GF-D8 (cell line): Measurements from ENCODE around the gene HLCS.
"Not testable (repeated sequence)": the region's sequence is repeated elsewhere in the genome, so short reads cannot be mapped to it uniquely, and the experiment has no call there.

ENCODE experiments used
- DNase-seq: peaks from one replicate; lab custom pipeline; 2025; lab: John Stamatoyannopoulos, UW

The HLCS gene

DNA sequence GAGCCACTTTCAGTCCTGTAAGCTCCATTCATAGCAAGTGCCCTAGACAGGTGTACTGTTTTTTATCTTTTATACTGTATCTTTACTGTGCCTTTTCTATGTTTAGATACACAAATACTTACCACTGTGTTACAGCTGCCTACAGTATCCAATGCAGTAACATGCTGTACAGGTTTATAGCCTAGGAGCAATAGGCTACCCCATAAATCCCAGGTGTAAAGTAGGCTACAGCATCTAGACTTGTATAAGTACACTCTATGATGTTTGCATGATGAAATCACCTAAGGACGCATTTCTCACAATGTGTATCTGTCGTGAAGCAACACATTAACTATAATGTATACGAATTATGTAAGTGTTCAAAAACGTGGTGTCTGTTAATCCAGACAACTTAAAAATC is 10.7 kb downstream of the HLCS start:
- DNase-seq = no peak

DNA sequence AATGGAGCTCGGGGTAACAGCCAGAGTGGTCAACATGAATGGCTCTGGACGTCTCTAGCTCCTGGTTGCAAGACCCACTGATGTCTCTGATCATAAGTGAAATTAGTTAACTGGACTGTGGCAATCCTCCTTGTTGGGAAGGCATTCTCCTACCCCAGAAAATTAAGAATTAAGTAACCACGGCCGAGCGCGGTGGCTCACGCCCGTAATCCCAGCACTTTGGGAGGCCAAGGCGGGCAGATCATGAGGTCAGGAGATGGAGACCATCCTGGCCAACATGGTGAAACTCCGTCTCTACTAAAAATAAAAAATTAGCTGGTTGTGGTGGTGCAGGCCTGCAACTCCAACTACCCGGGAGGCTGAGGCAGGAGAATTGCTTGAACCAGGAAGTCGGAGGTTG is 14.1 kb downstream of the HLCS start:
- not testable (repeated sequence) for DNase-seq

DNA sequence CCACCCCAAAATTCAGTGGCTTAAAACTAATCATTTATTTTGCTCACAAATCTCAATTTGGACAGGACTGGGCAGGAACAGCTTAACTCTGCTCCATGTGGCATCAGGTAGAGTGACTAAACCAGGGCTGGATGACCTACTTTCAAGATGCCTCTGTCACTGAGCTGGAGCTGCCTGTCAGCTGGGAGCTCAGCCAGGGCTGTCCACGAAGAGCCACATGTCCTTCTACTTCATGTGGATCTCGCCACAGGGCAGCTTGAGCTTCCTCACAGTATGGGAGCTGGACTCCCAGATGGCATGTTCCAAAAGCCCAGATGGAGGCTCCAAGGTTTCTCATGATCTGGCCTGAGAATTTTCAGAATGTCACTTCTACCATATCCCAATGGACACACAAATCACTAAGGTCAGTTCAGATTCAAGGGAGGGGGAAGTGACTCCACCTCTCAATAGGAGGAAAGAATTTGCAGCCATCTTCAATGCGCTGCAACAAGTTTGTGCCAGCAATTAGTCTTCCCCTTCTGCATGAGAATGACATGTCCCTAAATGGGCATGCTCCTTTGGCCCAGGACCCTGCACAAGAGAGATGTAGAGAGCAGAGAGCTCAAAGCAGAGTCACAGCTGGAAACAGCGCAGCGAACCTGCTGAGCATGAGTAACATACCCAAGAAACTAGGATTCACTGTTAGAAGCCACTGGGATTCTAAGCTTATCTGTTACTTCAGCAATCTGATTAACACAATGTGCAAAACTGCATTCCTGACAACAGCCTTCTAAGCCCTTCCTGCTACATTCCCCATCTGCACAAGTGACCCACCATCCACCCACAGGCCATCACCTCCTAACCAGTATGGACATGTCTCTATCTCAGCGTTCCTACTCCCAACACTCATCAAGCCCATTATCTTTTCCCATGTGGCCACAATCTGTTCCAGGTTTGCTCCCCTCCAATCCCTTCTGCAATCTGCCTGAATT is 17.0 kb downstream of the HLCS start:
- DNase-seq = no peak

DNA sequence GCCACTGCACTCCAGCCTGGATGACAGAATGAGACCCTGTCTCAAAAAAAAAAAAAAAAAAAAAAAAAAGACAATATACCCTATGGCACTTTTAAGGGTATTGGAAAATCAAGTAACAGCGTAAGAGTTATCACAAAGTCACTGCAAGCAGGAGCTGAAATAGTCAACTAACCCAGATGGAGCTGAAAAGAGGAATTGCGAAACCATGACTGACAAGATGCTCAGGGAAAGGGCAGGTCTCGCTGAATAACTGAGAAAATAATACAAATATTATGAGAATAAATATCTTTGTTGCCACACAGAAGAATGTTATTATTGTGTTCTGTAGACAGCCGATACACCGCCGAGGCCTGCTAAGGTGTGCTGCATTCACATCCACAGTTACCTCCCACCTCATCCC is 17.8 kb downstream of the HLCS start:
- no peak for DNase-seq

DNA sequence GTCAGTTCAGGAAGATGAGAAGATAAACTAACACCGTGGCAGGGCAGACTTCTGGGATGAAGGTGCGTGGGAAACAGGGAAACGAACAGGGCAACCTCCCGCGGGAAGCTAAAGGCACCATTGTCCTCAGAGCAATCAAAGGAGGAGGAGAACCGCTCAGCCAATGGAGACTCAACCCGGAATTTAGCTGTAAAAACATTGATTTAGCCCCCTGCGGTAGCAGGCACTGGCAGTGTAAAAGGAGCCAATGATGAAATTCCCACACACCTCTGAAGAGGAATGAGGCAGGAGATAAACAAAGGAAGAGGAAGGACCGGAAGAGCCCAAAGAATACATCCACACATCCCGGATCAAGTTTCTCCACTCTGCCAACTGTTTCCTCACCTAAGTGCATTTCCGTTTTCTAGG is 19.5 kb downstream of the HLCS start:
- no peak for DNase-seq

DNA sequence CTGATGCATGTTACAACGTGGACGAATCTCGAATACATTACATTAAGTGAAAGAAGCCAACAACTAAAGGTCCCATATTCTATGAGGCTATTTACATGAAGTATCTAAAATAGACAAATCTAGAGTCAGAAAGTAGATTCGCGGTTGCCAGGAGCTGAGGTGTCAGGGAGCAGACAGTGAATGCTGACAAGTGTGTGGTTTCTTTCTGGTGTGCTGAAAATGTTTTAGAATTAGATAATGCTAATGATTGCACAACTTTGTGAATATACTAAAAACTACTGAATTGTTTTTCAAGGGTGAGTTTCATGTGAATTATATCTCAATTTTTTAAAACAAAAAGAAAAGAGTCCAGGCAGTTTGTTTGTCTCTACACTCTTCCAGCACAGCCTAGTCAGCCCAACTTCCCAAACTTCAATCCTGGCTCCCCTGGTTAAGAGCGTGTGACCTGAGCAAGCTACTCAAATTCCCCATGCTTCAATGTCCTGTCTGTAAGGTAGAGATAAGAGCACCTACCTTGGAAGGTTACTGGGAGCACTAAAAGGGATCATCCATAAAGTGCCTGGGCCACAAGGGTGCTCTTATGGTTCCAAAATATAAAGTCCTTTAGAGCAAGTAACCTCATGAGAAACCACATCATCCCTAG is 20.9 kb downstream of the HLCS start:
- no peak for DNase-seq

DNA sequence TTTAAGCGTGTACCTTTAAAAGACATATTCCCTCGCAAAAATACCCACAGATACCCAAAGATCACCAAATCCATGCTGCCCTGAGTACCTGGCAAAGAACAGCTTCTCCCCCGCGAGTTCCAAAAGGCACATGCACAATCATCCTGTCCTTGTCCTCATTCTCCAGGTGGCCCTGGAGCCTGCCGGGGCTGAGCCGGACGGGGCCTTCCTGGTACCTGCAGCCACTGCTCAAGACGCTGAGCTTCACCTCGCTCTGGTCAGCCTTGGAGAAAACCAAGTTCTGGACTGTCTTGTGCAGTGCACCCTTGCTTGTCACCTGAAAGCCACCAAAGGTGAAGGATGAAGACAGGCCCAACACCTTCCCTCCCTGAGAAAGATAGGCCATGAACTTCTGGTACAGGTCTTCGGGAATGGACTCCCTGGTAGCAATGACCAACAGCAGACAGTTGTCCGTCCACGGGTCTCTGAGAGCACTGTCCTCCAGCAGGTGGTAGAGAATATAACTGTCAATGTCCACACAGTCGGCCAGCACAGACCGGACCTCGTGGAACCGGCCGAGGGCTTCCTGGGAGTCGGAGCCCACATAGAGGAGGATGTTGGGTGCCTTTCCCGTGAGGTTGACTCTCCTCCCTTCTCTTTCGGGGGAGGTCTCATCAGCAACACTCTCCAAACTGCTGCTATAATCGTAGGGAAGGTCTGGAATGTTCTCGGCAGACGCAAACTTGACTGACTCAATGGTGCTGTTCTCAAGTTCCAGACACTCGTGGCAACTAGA is 29.9 kb downstream of the HLCS start:
- DNase-seq = no peak

DNA sequence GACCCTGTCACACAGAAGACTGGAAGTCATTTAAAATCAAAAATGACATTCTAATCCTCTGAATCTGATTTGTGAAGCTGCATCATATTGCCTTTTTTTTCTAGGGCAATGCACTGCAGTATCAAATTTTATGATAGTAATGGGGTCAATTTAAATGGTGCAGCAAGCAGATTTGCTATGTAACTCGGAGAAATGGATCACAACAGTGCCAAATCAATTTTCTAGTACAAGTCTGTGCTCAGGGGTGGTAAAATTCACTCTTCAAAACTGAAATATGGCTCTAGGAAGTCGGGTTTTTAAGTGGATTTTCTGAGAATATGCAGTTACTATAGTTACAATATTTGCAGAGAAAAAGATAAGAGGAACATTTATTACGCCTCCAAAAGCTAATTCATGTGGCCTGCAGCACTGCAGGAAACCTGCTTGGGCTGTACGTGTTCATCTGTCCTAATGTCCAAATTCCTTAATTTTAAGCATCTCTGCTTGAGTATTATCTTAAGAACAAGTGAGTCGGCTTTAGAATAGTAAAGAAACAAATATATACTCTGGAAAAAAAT is 31.5 kb downstream of the HLCS start:
- no peak for DNase-seq

DNA sequence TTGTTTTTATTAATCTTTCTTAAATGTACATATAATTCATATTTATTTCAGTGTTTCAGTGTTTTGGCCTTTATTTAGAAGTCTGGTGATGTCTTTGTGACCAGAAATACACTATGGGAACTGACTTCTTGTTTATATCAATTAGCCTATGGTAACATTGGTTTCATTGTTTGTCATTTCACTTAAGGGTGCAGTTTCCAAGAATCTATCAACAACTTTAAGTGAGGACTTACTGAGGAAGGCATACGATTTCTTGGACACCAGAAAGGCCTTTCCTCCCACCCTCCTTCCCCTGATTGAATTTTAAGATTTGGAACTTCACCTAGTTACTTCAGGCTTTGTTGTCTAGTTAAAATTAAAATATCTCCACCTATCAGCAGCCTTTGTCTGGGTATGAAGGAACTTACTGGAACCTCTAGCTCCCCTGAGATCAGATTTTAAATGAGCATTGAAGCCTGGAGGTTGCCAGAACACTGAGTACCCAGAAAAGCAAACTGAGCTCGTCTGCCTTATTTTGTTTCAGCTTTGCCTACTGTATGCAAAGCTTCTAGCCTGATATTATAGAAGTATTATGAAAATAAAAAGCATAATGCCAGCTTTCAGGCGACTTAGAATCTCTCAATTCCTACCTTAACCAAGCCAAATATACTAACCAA is 34.2 kb downstream of the HLCS start:
- DNase-seq = no peak

DNA sequence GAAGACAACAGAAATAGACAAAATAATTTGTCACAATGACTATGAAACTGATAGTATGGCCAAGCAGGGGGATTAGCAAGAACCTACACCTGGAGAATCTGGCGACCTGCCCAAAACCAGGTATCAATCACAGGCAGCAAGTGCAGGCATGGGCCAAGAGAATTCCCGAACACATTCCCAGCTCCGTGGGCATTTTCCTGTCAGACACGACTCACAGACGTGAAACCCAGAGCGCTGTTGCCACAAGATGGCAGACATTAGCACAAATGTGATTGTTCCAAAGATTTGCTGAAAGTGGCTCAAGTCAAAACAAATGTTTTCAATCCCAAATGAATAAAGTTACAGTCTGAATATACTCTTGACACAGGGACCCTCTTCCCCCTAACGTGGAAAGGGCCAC is 36.8 kb downstream of the HLCS start:
- DNase-seq = no peak

DNA sequence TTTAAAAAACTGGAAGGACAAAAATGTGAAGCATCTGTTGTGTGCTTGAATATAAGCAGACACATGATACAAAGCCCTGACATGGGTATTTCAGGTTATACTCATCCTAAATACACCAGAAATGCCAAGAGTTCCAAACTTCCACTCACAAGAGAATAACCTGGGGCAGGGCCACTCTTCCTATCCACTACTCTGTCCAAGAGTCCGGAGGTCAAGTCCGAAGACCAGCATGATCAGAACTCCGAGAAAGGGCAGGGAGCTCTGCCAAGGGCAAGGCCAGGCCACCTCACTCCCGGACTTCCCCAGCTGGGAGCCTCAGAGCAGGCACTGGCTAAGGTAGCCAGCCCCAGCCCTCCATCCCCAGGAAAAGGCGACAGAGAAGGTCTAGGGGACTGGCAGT is 37.5 kb downstream of the HLCS start:
- DNase-seq = no peak

DNA sequence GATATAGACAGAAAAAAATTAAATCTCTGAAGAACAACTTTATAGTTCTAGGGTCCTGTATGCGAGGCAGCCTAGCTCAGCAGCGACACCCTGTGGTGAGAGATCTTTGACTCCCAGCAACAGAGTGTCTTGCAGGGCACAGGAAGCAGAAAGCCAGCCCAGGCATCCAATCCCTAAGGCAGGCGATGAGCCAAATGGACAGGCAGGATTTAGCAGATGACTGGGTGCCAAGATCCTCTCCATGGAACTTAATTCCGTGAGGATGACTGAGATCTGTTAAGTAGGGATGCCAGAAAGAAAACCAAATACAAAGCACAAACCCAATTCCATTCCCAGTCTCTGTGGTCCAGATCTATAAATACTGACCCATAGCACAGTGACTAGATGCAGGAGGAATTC is 38.8 kb downstream of the HLCS start:
- DNase-seq = peak; percentile 16

DNA sequence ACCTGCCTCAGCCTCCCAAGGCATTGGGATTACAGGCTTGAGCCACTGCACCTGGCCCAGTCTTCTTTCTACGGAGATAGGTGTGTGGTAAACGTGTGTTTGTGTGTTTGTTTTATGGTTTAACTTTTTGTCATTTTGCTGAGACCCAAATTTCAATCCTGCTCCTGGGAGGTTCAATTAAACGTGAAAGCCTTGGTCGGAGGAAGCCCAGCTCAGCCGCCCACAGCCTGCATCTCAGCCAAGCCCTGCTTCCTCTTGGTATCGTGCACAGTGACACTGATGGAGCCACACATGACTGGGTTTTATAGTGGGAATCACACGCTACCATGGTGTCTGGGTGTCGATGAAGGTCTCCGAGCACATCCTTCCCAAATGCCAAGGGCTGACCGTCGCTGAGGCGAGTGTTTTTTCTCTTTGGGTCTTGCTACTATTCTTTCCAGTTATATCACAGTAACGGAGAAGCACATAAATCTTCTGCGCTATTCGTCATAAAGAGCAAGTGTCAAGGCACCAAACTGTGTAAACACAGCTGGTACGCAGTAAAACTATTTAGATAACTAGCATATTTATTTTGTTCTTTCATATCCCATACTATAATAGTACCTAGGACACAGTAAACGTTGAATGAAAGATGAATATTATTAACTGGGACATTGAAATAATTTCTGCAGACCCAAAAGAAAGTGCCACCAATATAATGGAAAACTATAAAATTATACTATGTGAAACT is 39.3 kb downstream of the HLCS start:
- no peak for DNase-seq

DNA sequence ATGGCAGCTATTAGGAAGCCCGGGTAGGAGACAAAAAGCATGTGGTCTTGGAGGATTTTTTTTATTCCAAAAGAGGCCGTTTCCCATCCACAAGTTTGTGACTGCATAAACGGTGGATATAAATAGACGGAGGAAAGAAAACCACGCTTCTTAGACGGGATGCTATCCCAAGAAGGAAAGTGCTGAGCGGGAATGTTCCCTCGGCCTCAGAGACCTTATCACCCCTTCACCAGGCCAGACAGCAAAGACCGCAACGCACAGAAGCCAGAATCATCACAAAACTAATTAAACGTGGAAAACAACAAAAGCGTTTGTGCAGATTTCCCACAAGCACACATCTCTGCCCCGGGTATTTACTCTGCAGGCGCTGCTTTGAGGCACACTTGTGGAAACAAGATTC is 43.2 kb downstream of the HLCS start:
- no peak for DNase-seq

DNA sequence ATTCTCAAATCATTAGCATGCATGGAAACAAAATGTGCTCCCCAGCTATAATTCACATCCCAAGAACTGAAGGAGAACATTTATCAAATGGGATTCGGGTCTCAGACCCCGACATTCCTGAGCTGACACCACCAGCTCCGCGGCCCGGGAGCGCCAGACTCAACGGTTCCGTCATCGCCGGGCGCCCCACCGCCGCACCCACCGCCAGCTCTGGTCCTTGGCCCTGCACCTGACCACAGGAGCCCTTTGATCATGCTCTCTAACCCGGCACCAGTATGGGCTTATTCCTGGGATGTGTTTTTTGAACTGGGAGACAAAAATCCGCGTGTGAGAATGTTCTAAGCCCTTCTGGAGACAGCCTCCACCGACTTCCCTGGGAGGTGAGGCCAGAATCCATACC is 43.6 kb downstream of the HLCS start:
- DNase-seq = no peak

DNA sequence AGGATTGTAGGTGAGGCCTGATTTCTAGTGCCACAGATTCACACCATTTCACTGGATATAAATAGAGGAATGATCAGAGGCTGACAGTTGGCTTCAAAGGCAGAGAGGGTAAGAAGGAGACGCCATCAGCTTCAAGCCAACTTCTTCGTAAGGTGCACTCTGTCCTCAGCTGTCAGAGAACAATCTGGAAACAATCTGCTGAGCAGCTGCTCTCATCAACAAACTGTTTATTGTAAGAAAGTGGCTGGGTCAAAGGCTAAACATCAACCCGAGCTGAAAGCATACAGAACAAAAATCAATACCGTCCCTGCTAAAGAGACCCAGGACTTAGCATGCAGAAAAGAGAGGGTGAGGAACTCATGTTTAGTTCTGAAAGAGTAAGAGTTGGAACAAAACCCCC is 48.2 kb downstream of the HLCS start:
- no peak for DNase-seq

DNA sequence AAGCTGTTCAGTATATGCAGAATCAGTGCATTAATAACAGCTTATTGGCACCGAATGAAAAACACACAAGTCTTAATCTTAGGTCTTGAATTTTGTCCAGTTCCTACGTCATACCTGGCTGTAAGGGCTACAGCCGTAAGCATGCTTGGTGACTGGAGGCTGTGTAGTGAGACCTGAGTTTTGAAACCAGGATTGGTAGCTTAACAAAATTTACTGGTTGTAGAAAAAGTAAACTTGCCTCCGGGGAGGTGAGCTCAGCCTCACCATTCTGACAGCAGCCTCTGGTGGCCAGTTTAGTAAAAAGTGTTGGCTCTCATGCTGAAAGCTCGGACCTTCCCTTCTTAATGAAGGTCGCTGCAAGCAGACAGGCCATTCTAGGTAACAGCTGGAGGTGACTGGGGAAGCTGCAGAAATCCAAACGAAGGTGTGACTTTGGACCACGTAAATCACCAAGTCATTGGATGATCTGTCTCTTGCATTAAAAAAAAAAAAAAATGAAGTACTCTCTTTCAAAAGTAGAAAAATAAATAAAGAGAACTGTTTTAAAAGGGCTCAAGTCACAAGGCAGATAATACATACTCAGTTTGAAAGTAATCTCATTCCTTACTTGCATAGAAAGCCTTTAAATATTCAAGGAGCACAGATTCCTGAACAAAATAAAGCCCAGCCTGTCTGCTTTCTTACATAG is 48.9 kb downstream of the HLCS start:
- DNase-seq = no peak

DNA sequence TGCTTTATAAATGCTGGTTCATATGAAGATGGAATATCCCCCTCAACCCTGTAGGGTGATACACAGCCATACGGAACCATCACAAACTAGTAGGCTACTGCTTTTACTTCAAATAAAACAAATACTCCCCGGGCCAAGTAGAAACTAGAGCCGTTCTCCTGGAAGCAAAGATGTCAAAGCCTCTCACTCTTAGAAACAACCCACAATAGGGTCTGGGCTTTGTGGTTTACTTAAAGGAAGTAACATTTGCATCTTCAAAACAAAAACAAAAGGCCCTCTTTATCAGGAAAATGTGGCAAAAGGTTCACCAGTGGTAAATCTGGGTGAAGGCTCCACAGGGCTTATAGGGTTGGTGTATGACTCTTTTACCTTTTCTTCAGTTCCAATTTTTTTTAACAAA is 49.8 kb downstream of the HLCS start:
- no peak for DNase-seq

DNA sequence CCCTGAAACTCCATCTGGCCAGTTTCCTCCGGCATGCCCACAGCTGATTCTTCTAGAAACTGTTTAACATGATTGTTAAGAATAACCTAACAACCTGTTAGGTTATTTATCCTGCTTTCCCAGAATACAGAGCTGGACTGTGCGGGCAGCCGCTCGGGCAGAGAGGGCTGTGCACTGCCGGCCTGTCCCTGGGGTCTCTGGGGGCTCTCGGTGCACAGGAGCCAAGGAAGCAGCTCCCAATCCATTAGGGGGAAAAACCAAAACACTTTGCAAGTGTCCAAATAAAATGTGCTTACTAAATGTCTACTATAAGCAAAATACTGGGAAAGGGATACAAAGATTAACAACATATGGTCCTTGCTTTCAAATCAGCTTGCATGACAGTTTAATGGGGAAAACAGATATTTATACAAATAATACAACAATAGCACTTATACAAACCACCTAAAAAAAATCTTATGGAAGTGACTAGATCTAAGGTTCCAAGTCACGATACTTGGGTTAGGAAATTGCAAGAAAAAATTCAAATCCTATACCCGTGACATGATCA is 50.7 kb downstream of the HLCS start:
- no peak for DNase-seq

DNA sequence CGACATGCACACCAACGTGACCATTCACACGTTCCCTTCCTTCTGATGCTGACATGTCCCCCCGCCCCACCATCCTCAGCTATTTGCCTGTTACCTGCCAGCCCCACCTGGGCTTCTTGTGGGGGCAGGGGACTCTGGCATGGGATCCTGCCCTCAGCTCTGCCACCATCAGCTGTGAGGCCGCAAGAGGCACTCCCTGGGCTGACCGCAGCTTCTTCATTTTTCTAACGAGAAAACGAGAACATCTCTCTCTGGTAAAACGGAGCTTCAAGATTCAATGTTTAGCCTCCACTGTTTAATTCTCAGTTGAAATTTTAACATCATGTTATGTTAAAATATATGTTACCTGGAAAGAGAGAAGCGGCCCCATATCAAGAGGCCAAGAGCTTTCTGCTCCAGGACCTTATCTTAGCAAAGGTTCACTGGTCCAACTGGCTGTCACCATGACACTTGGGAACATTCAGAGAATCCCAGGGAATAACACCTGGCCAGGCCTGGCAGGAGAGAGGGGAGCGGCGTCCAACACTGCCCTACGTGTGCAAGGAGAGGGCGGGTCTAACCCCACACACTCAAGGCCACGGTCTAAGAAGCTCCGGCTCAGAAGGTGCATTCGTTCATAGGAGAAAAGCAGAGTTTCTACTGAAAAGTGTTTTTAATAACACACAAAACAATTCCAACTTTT is 51.3 kb downstream of the HLCS start:
- DNase-seq = no peak
